ENCODE measurements around the gene IDH2.

IDH2 gene

GRCh38 chr15:90131848-90132247, 29.6 kb upstream of the IDH2 start (continued):
- no peak for TF ChIP-seq CTCF (tag by site-specific recombination; IDR thresholded peaks at IDR 0.05)
- no peak for TF ChIP-seq ZNF654 (tag by site-specific recombination; IDR thresholded peaks at IDR 0.05; ENCODE audit: low read depth)
- TF ChIP-seq ZNF645 (tag by site-specific recombination; IDR thresholded peaks at IDR 0.05): no peak
- no peak for TF ChIP-seq HOXA7 (CRISPR knock-in tag; IDR thresholded peaks at IDR 0.05; ENCODE audit: borderline replicate concordance)

- H3K4me3 ChIP-seq (ENCODE audit: low read depth, low read length): no peak overlapping the region
- TF ChIP-seq ZNF629 (tag by site-specific recombination; IDR thresholded peaks at IDR 0.05) (no peak), ZBTB10 (tag by site-specific recombination; IDR thresholded peaks at IDR 0.05) (no peak), ZNF341 (tag by site-specific recombination; IDR thresholded peaks at IDR 0.05; ENCODE audit: low read depth) (no peak), ZFP37 (tag by site-specific recombination; IDR thresholded peaks at IDR 0.05) (no peak), ZNF280C (tag by site-specific recombination; IDR thresholded peaks at IDR 0.05) (no peak), ZBTB11 (tag by site-specific recombination; conservative IDR thresholded peaks at IDR 0.05; ENCODE audit: low read depth) (no peak), ZNF202 (tag by site-specific recombination; IDR thresholded peaks at IDR 0.05; ENCODE audit: borderline replicate concordance) (no peak), ZNF211 (tag by site-specific recombination; IDR thresholded peaks at IDR 0.05; ENCODE audit: low read depth) (no peak), KLF17 (tag by site-specific recombination; IDR thresholded peaks at IDR 0.05) (no peak)
- ChIA-PET POLR2A (no interaction called here), CTCF (interaction anchor here (0.6 kb wide), 1 partner anchor 12 kb away, joined by 3 read pairs; no protein-coding TSS in a partner anchor)
- H3K27ac ChIP-seq (ENCODE audit: extremely low read depth, low read depth, low read length): no peak overlapping the region
- H3K4me1 ChIP-seq (ENCODE audit: control insufficient read depth, insufficient read depth, low read length): 0 out of 2 replicates have a peak, but pooled peaks cover 3% of the 10 kb centered on the region
- H3K9me3 ChIP-seq (ENCODE audit: control insufficient read depth, insufficient read depth, low read depth, low read length): no peaks in the 10 kb centered on the region
- no peaks in the 10 kb centered on the region for H3K36me3 ChIP-seq (ENCODE audit: control insufficient read depth in 2 of 2, insufficient read depth in 1 of 2, low read length in 2 of 2)
Measured at GRCh38 chr15:90130291-90130690, 28.0 kb upstream of the IDH2 start.
